Pancreas (tissue), 10 donors: ENCODE measurements around the gene LCN10. TPM values are rescaled to one million over a fixed set of nuclear protein-coding genes. Genes with fewer than 3 reads are reported as not detected.

Source experiments
- ATAC-seq, 4 donors: fragments of 200-7000 bp; cut with Tn5 transposase; one replicate each; pipeline versions ENCODE4 v1.8.0 to v1.9.1; 2020; ENCODE audit warnings: mild to moderate bottlenecking in 4 of 4, moderate library complexity in 4 of 4
- DNase-seq, 6 donors: peaks; one replicate each; pipeline ENCODE4 v3.0.0-alpha.2; 2020
- FAIRE-seq: peaks from 2 replicates; lab custom pipeline; 2012; peaks lifted over from hg19 to GRCh38; lab: Jason Lieb, UNC
- H3K27ac ChIP-seq, 4 donors: fragments of 200-600 bp; sonication (generic); 1 replicate in 3 of 4; 2 replicates in 1 of 4; pipeline versions ENCODE4 v1.5.0 to v1.8.0; 2020
- H3K27me3 ChIP-seq, 4 donors: fragments of 200-600 bp; one replicate each; pipeline ENCODE4 v1.8.0; 2021
- H3K36me3 ChIP-seq, 3 donors: fragments of 200-600 bp; sonication (generic) in 1 of 3; one replicate each; pipeline versions ENCODE4 v1.5.0 to v1.8.0; 2020 to 2021
- H3K4me1 ChIP-seq, 3 donors: fragments of 200-600 bp; one replicate each; pipeline ENCODE4 v1.8.0; 2021
- H3K4me3 ChIP-seq, 4 donors: fragments of 200-600 bp; sonication (generic) in 2 of 4; one replicate each; pipeline versions ENCODE4 v1.5.0 to v1.8.0; 2020 to 2021
- H3K9me3 ChIP-seq, 4 donors: fragments of 200-600 bp; one replicate each; pipeline ENCODE4 v1.8.0; 2021
- WGBS, 2 donors: extraction: QIAGEN DNeasy Blood & Tissue Kit; methylation state at CpG; one replicate each; pipeline ENCODE4 v1.1.7; 2013; 5-methylcytosine and 5-hydroxymethylcytosine counted together
- intact Hi-C, 3 donors: fragments of 100-400 bp; cut with DNase I; formaldehyde crosslinking; loops; one replicate each; pipeline versions ENCODE4 v1.11.1 to v1.14.2; 2022
- polyA plus RNA-seq, 2 donors: library from polyadenylated mRNA; stranded (reverse); fragments of 200-250 nt; gene quantifications; one replicate each; pipeline ENCODE4 v1.2.3, GENCODE V29; 2013
- total RNA-seq, 6 donors: library from RNA; stranded (reverse); fragmentation: NEBNext Ultra II Directional in 4 of 6; extraction: Animal tissue kit (Norgen Biotek cat#: 25700) in 4 of 6; gene quantifications; one replicate each; pipeline versions ENCODE4 v1.2.1 to v1.2.4, GENCODE V29; 2021 to 2023
- TF ChIP-seq, protein P1 (sequence below), 4 donors: fragments of 200-600 bp; sonication (generic) in 3 of 4; IDR thresholded peaks; one replicate each; pipeline versions ENCODE4 v1.5.0 to v1.8.0; 2021; ENCODE audit warnings: antibody characterized with exemption in 4 of 4
- donor health status: healthy with polysubstance abuse.
- donor health status: DM: no; HTN: no; CAD: no; lungs with moderate emphysema.
- donor health status: DM: no; HTN: no; CAD: no.
- donor health status: control.
- donor health status: control.
- donor health status: Bipolar disorder and iron deficiency.
- donor health status: DM: yes; HTN: yes; CAD: no.
- donor health status: DM: no; HTN: no; CAD: no.
- donor health status: DM: no; HTN: no; CAD: no.
- donor health status: DM: yes; HTN: yes; CAD: no.

The LCN10 gene
- total and polyA plus RNA-seq, 8 donors: 0.16 to 54.0 (median 1.6) TPM

DNA sequence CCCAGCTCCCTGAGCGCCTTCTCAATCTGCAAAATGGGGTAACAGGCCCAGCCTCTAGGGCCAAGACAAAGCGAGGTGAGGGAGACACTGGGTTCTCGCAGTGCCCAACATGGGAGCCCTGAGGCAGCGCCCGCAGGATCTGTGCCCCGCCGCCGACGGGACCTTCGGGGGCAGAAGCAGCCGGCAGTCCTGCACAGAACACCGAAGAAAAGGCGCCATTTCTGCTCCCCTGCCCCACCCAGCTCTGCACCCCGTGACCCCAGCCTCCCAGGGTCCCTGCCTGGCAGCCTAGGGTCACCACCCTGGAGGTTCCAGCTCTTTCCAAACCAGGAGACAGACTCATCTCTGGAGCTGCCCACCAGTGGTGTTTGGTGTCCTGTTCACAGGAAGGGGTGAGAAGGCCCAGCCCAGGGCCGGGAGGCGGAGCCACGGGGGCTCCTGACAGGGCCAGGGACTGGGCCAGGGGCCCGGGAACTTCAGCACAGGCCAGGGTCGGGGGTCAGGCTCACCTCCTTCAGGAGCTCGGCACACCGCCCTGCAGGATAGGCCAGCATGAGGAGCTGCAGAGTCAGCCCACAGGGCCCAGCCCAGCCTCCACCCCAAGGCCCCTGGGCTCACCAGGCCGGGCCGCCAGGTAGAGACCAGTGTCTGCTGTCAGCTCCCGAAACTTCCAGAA, 12.0 kb upstream of the LCN10 start:
- Histone ChIP-seq H3K36me3 (no peaks in the 10 kb centered on the region), H3K9me3 (no peaks in the 10 kb centered on the region), H3K4me3 (no peak overlapping the region), H3K27me3 (no peaks in the 10 kb centered on the region), H3K27ac (no peak overlapping the region), H3K4me1 (no peaks in the 10 kb centered on the region)
- intact Hi-C loops: no loop called here
- WGBS, 2 donors: 87 to 91% methylated on average over 24 of the region's 24 CpGs
- TF ChIP-seq, protein P1, sequence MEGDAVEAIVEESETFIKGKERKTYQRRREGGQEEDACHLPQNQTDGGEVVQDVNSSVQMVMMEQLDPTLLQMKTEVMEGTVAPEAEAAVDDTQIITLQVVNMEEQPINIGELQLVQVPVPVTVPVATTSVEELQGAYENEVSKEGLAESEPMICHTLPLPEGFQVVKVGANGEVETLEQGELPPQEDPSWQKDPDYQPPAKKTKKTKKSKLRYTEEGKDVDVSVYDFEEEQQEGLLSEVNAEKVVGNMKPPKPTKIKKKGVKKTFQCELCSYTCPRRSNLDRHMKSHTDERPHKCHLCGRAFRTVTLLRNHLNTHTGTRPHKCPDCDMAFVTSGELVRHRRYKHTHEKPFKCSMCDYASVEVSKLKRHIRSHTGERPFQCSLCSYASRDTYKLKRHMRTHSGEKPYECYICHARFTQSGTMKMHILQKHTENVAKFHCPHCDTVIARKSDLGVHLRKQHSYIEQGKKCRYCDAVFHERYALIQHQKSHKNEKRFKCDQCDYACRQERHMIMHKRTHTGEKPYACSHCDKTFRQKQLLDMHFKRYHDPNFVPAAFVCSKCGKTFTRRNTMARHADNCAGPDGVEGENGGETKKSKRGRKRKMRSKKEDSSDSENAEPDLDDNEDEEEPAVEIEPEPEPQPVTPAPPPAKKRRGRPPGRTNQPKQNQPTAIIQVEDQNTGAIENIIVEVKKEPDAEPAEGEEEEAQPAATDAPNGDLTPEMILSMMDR (IDR thresholded peaks at IDR 0.05): no peak
- ATAC-seq (no peak), DNase-seq (peak in 2 of 6 donors; percentile 30 to 74), FAIRE-seq (no peak)

DNA sequence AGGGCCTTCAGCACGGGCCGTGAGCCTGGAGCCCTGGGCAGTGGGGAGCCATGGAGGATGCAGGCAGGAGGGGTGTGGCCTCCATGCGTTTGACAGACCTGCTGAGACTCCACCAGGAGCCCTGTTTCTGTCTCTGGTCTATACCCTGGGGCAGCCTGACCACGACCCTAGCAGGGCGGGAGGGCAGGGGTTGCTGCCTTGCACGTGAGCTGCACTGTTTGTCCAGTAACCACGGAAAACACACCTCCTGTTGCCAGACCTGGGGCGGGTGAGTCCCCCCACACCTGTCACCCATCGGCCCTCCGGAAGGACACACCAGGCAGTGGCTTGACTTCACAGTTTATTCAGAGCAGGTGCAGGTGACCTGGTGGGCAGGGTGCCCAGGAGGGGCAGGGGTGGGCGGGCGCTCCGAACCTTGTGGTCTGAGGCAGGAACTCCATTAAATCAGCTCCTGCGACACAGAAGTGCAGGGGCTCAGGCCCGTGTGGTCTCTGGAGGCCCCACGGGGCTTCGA, 11.4 kb upstream of the LCN10 start:
- 83 to 85% methylated on average over 17 of the region's 17 CpGs for WGBS, 2 donors
- no peaks in the 10 kb centered on the region for H3K9me3 ChIP-seq
- no peak for FAIRE-seq
- TF ChIP-seq, protein P1 (IDR thresholded peaks at IDR 0.05): no peak
- DNase-seq: peak in 2 of 6 donors; percentile 15 to 59
- H3K27ac ChIP-seq: no peak overlapping the region
- H3K27me3 ChIP-seq: no peaks in the 10 kb centered on the region
- no peak for ATAC-seq
- H3K4me3 ChIP-seq: no peak overlapping the region
- no peaks in the 10 kb centered on the region for H3K36me3 ChIP-seq
- intact Hi-C loops: no loop called here
- H3K4me1 ChIP-seq: peaks cover 0 to 1% (median 0%) of the 10 kb centered on the region in 3 donors

DNA sequence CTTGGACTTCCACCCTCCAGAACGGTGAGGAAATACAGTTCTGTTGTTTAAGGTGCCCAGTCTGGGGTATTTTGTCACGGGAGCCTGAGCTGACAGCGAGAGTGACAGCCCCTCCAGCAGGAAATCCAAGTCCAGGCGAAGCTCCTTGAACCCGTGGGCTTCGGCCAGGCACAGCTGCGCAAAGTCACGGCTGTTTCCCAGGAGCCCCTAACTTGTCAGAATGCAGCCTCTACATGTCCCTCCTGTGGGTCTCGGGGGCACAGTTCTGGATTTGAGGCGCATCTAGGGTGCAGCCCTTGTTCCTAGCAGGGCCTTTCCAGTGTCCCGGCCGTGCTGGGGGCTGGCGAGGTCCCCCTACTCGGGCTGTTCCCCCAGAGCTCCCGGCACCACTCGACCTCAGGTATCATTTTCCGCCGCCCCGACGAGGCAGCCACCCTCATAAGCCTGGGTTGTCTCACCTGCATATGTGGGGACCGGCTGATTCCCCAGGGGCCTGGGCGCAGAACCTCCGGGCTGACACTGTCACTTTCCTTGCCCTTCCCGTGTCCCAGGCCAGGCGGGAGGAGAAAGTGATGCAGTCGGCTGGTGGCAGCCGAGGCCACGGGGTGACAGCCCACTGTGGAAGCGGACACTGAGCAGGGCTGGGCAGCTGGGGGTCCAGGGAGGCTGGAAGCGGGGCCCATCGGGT, 10.8 kb upstream of the LCN10 start:
- DNase-seq (peak in 1 of 6 donors; percentile 58), ATAC-seq (no peak), FAIRE-seq (no peak)
- WGBS, 2 donors: 86 to 90% methylated on average over 30 to 31 of the region's 31 CpGs
- intact Hi-C loops: no loop called here
- Histone ChIP-seq H3K27ac (no peak overlapping the region), H3K4me3 (no peak overlapping the region), H3K36me3 (no peaks in the 10 kb centered on the region), H3K27me3 (no peaks in the 10 kb centered on the region), H3K4me1 (peaks cover 0 to 7% (median 0%) of the 10 kb centered on the region in 3 donors), H3K9me3 (no peaks in the 10 kb centered on the region)
- TF ChIP-seq, protein P1 (IDR thresholded peaks at IDR 0.05): no peak

DNA sequence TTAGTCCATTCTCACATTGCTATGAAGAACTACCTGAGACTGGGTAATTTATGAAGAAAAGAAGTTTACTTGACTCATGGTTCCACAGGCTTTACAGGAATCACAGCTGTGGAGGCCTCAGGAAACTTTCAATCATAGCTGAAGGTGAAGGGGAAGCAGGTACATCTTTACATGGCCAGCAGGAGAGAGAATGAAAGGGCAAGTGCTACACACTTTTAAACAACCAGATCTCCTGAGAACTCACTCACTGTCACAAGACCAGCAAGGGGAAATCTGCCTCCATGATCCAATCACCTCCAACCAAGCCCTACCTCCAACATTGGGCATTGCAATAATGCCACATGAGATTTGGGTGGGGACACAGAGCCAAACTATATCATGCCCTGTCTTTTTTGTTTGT, 9.1 kb upstream of the LCN10 start:
- Histone ChIP-seq H3K4me3 (no peak overlapping the region), H3K27ac (no peak overlapping the region), H3K9me3 (no peaks in the 10 kb centered on the region), H3K36me3 (no peaks in the 10 kb centered on the region), H3K4me1 (peaks cover 0 to 10% (median 0%) of the 10 kb centered on the region in 3 donors), H3K27me3 (no peaks in the 10 kb centered on the region)
- TF ChIP-seq, protein P1 (IDR thresholded peaks at IDR 0.05): no peak
- intact Hi-C loops: no loop called here
- ATAC-seq (no peak), FAIRE-seq (no peak), DNase-seq (no peak)
